CD4-positive, alpha-beta T cell treated with Interleukin-17A for 1 hour (primary cell): ENCODE measurements around the gene TARP.

ENCODE experiments used
- DNase-seq: peaks from one replicate; pipeline ENCODE4 v3.0.0-alpha.2; 2020

Gene TARP

DNA sequence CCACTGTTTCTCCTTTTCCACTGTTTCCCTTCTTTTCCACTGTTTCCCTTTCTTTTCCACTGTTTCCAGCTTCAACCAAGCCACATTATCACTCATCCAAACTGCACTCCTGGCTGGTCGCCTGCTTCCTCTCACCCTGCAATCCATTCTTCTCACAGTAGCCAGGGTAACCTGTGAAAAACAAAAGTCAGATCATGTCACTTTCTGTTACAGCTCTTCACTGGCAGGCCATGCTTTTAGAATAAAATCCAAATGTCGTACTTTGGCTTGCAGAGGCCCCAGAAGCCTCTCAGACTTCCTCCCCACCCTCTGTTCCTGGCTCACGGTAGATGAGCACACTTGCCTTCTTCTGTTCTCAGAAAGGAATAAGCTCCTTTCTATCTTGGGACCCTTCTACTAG is 61.5 kb downstream of the TARP start:
- DNase-seq: no peak

DNA sequence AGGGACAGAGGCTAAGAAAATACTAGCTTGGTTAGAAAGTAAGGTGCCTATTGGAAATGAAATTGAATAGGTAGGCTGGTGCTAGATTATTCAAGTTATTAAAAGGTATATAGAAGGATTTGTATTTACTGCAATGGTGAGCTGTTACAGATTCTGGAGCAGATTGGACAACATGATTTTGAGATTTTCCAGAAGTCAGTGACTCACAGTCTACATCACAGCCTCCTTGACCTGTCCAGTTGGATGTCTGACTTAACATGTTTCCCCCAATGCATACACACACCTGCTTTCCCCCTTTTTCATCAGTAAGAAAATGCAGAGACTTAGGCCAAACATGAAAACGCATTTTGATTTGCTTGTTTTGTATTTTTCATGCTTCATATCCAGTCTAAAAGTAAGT is 62.0 kb downstream of the TARP start:
- no peak for DNase-seq
